OCI-M2 (cell line): ENCODE results near the gene KIAA1328.
"Not testable (repeated sequence)": the region's sequence is repeated elsewhere in the genome, so short reads cannot be mapped to it uniquely, and the experiment has no call there.

Experiments
- DNase-seq: peaks from one replicate; lab custom pipeline; 2025; ENCODE audit not compliant: unreplicated experiment; lab: John Stamatoyannopoulos, UW

Gene KIAA1328

GRCh38 chr18:36821681-36822080, 7.2 kb upstream of the KIAA1328 start:
- no peak for DNase-seq

GRCh38 chr18:36825526-36825925, 3.4 kb upstream of the KIAA1328 start:
- no peak for DNase-seq

- DNase-seq = no peak
These were observed 2.4 kb upstream of the KIAA1328 start for GRCh38 chr18:36826556-36826955.

GRCh38 chr18:36828157-36828629, 734 bp upstream of the KIAA1328 start:
- no peak for DNase-seq

- DNase-seq = peak; percentile 35
These were observed 633 bp downstream of the KIAA1328 start for GRCh38 chr18:36829362-36830157.

GRCh38 chr18:36830158-36830495, 1.2 kb downstream of the KIAA1328 start:
- no peak for DNase-seq

- DNase-seq = no peak
These were observed 2.2 kb downstream of the KIAA1328 start for GRCh38 chr18:36831139-36831538.

- no peak for DNase-seq
These were observed 4.2 kb downstream of the KIAA1328 start for GRCh38 chr18:36833120-36833519.

GRCh38 chr18:36835927-36836326, 7.0 kb downstream of the KIAA1328 start:
- DNase-seq = no peak

GRCh38 chr18:36839835-36840234, 10.9 kb downstream of the KIAA1328 start:
- DNase-seq = no peak

GRCh38 chr18:36843199-36843598, 14.3 kb downstream of the KIAA1328 start:
- DNase-seq = no peak

GRCh38 chr18:36843784-36844183, 14.9 kb downstream of the KIAA1328 start:
- DNase-seq = no peak

- no peak for DNase-seq
These were observed 19.7 kb downstream of the KIAA1328 start for GRCh38 chr18:36848609-36849008.

GRCh38 chr18:36849288-36850006, 20.5 kb downstream of the KIAA1328 start:
- DNase-seq = no peak

GRCh38 chr18:36850527-36851201, 21.7 kb downstream of the KIAA1328 start:
- DNase-seq = no peak

GRCh38 chr18:36851202-36851590, 22.3 kb downstream of the KIAA1328 start:
- DNase-seq = no peak

GRCh38 chr18:36856815-36857214, 27.9 kb downstream of the KIAA1328 start:
- DNase-seq = no peak

- DNase-seq = no peak
These were observed 33.3 kb downstream of the KIAA1328 start for GRCh38 chr18:36862182-36862581.

GRCh38 chr18:36867056-36867455, 38.1 kb downstream of the KIAA1328 start:
- no peak for DNase-seq

- no peak for DNase-seq
These were observed 42.9 kb downstream of the KIAA1328 start for GRCh38 chr18:36871801-36872200.

GRCh38 chr18:36872329-36872728, 43.4 kb downstream of the KIAA1328 start:
- DNase-seq = no peak

GRCh38 chr18:36873826-36874225, 44.9 kb downstream of the KIAA1328 start:
- not testable (repeated sequence) for DNase-seq
